ENCODE results near the gene PIK3R3. TPM values are rescaled to one million over a fixed set of nuclear protein-coding genes. Genes with fewer than 3 reads are reported as not detected.

The PIK3R3 gene
- total and polyA plus RNA-seq, 9 of the 15 experiments (the other 6 are each of a cell fraction or from before 2014, with no cell fraction given), result 1.4 to 7.7 (median 4.6) TPM

DNA sequence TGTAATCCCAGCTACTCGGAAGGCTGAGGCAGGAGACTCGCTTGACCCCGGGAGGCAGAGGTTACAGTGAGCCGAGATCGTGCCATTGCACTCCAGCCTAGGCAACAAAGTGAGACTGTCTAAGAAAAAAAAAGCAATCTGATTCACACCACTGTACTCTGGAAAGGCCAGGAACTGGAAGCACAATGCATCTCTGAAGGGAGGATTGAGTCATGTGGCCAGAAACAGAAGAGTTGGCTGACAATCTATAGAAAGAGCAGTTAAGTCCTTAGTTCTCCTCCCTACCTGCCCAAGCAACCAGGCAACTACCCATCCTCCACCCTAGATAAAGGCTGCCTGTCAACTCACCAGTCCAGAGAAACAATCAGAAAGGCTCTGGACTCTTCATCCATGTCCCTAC is 45.9 kb downstream of the PIK3R3 start (continued):
- TF ChIP-seq, protein P1, sequence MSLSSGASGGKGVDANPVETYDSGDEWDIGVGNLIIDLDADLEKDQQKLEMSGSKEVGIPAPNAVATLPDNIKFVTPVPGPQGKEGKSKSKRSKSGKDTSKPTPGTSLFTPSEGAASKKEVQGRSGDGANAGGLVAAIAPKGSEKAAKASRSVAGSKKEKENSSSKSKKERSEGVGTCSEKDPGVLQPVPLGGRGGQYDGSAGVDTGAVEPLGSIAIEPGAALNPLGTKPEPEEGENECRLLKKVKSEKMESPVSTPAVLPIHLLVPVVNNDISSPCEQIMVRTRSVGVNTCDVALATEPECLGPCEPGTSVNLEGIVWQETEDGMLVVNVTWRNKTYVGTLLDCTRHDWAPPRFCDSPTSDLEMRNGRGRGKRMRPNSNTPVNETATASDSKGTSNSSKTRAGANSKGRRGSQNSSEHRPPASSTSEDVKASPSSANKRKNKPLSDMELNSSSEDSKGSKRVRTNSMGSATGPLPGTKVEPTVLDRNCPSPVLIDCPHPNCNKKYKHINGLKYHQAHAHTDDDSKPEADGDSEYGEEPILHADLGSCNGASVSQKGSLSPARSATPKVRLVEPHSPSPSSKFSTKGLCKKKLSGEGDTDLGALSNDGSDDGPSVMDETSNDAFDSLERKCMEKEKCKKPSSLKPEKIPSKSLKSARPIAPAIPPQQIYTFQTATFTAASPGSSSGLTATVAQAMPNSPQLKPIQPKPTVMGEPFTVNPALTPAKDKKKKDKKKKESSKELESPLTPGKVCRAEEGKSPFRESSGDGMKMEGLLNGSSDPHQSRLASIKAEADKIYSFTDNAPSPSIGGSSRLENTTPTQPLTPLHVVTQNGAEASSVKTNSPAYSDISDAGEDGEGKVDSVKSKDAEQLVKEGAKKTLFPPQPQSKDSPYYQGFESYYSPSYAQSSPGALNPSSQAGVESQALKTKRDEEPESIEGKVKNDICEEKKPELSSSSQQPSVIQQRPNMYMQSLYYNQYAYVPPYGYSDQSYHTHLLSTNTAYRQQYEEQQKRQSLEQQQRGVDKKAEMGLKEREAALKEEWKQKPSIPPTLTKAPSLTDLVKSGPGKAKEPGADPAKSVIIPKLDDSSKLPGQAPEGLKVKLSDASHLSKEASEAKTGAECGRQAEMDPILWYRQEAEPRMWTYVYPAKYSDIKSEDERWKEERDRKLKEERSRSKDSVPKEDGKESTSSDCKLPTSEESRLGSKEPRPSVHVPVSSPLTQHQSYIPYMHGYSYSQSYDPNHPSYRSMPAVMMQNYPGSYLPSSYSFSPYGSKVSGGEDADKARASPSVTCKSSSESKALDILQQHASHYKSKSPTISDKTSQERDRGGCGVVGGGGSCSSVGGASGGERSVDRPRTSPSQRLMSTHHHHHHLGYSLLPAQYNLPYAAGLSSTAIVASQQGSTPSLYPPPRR (CRISPR knock-in tag; IDR thresholded peaks at IDR 0.05; ENCODE audit: borderline replicate concordance), result no peak
- TF ChIP-seq CBX3 (IDR thresholded peaks at IDR 0.05; ENCODE audit: borderline replicate concordance in 1 of 2, low read length in 2 of 2) (no peak), ZNF668 (CRISPR knock-in tag; IDR thresholded peaks at IDR 0.05) (no peak), MTA1 (IDR thresholded peaks at IDR 0.05; ENCODE audit: borderline replicate concordance) (no peak), POU5F1 (IDR thresholded peaks at IDR 0.05; ENCODE audit: borderline replicate concordance, low read depth, low read length, partially characterized antibody) (no peak)

Measured in K562 (cell line).